OCI-LY3 (cell line): ENCODE data around the gene NYAP1.

Experiments
- CTCF ChIP-seq: fragments of 200-600, 300-600 bp; sonication (generic); IDR thresholded peaks from 2 replicates; pipeline ENCODE4 v1.5.1; 2014; ENCODE audit warnings: antibody characterized with exemption, low read length, low read depth
- EZH2phosphoT487 ChIP-seq: fragments of 200-600 bp; shearing (Covaris generic); IDR thresholded peaks from 2 replicates; pipeline ENCODE4 v1.6.1; 2018; ENCODE audit warnings: antibody characterized with exemption, mixed run types, low read depth

DNA sequence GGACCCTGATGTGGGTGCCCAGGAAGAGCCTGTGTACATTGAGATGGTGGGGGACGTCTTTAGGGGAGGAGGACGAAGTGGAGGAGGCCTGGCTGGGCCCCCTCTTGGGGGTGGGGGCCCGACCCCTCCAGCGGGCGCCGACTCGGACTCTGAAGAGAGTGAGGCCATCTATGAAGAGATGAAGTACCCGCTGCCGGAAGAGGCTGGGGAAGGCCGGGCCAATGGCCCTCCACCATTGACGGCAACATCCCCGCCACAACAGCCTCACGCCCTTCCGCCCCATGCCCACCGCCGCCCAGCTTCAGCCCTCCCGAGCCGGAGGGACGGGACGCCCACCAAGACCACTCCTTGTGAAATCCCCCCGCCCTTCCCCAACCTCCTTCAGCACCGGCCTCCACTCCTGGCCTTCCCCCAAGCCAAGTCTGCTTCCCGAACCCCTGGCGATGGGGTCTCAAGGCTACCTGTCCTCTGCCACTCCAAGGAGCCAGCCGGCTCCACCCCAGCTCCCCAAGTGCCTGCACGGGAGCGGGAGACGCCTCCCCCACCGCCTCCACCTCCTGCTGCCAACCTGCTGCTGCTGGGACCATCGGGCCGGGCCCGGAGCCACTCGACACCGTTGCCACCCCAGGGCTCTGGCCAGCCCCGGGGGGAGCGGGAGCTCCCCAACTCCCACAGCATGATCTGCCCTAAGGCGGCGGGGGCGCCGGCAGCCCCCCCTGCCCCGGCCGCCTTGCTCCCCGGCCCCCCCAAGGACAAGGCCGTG is 4.8 kb downstream of the NYAP1 start:
- TF ChIP-seq CTCF (no peak), EZH2phosphoT487 (no peak)
